Loucy (cell line): ENCODE data around the gene SPATA3.

Source experiments
- H2AFZ ChIP-seq: fragments of 200-600 bp; sonication (generic); 2 replicates; pipeline ENCODE4 v1.6.0; 2016; ENCODE audit warnings: antibody characterized with exemption, mild to moderate bottlenecking, low read length, moderate library complexity
- H3F3A ChIP-seq: fragments of 200-600 bp; 2 replicates; pipeline ENCODE4 v1.6.0; 2016; ENCODE audit warnings: antibody characterized with exemption, low read depth, mild to moderate bottlenecking
- H3K27me3 ChIP-seq: fragments of 200-600 bp; sonication (generic); 2 replicates; pipeline ENCODE4 v1.6.1; 2014; ENCODE audit warnings: low read length, mild to moderate bottlenecking; ENCODE audit not compliant: insufficient read depth, poor library complexity, severe bottlenecking
- H3K36me3 ChIP-seq: fragments of 200-600 bp; sonication (generic); 2 replicates; pipeline ENCODE4 v1.6.1; 2016; ENCODE audit warnings: low read length; ENCODE audit not compliant: insufficient read depth
- H3K4me1 ChIP-seq: fragments of 200-600 bp; sonication (generic); 2 replicates; pipeline ENCODE4 v1.5.1; 2014; ENCODE audit warnings: low read length, mild to moderate bottlenecking; ENCODE audit not compliant: insufficient read depth, poor library complexity, severe bottlenecking
- H3K4me2 ChIP-seq: fragments of 200-600 bp; sonication (generic); 2 replicates; pipeline ENCODE4 v1.6.0; 2014; ENCODE audit warnings: antibody characterized with exemption, low read length, low read depth, mild to moderate bottlenecking; ENCODE audit not compliant: poor library complexity, severe bottlenecking
- H3K4me3 ChIP-seq: fragments of 200-600 bp; sonication (generic); 2 replicates; pipeline ENCODE4 v1.5.1; 2014; ENCODE audit warnings: low read length, mild to moderate bottlenecking, mixed read lengths; ENCODE audit not compliant: poor library complexity, severe bottlenecking
- H3K79me2 ChIP-seq: fragments of 200-600 bp; sonication (generic); 2 replicates; pipeline ENCODE4 v1.6.1; 2014; ENCODE audit warnings: low read length; ENCODE audit not compliant: insufficient read depth
- H3K9ac ChIP-seq: fragments of 200-600 bp; sonication (generic); 2 replicates; pipeline ENCODE4 v1.6.0; 2014; ENCODE audit warnings: mild to moderate bottlenecking, low read depth, low read length, moderate library complexity; ENCODE audit not compliant: poor library complexity, severe bottlenecking
- H3K9me2 ChIP-seq: fragments of 200-600 bp; sonication (generic); replicated peaks from 2 replicates; pipeline ENCODE4 v1.6.1; 2016; ENCODE audit warnings: low read depth, low read length, mixed read lengths
- H3K9me3 ChIP-seq: fragments of 200-600 bp; sonication (generic); 2 replicates; pipeline ENCODE4 v1.6.1; 2014; ENCODE audit warnings: mild to moderate bottlenecking, antibody characterized with exemption, low read length, low read depth; ENCODE audit not compliant: insufficient read depth
- H4K20me1 ChIP-seq: fragments of 200-600 bp; sonication (generic); 2 replicates; pipeline ENCODE4 v1.6.0; 2014; ENCODE audit warnings: antibody characterized with exemption, low read length, mild to moderate bottlenecking; ENCODE audit not compliant: insufficient read depth, poor library complexity, severe bottlenecking
- EZH2phosphoT487 ChIP-seq: fragments of 200-600 bp; IDR thresholded peaks from 2 replicates; pipeline ENCODE4 v1.6.1; 2018; ENCODE audit warnings: antibody characterized with exemption, mild to moderate bottlenecking, moderate library complexity, borderline replicate concordance
- TF ChIP-seq, protein P1 (sequence below): fragments of 200-600 bp; sonication (generic); conservative IDR thresholded peaks from 2 replicates; pipeline ENCODE4 v1.5.1; 2014; ENCODE audit warnings: mild to moderate bottlenecking, antibody characterized with exemption, low read length

Gene SPATA3

DNA sequence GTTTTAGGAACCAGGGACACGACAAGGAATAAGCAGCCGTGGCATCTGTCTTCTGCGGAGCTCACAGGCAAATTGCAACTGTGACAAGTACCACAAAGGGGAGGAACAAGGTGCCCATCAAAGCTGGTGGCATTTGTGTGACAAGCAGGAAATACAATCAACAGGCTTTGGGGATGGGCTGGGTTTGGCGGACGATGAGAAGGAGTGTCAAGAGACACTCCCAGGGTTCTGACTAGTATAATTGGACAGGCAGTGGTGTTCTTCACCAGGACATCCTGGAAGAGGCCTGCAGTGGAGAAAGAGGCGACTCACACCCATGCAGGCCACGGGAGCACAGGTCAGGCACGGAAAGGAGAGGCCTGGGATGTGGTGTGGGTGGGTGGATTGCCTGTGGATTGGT lies 14.2 kb upstream of the SPATA3 start:
- Histone ChIP-seq H3K4me1 (peaks cover 22% of the 10 kb centered on the region), H3K79me2 (no peaks in the 10 kb centered on the region), H2AFZ (no peak overlapping the region; the same call in 1 of the 2 replicates), H3K36me3 (no peaks in the 10 kb centered on the region), H3K9me3 (no peaks in the 10 kb centered on the region), H3K9ac (no peak overlapping the region), H3K27me3 (no peaks in the 10 kb centered on the region), H3K9me2 (no peaks in the 10 kb centered on the region), H4K20me1 (no peaks in the 10 kb centered on the region), H3K4me3 (no peak overlapping the region), H3F3A (0 out of 2 replicates have a peak, but pooled peaks cover 2% of the 10 kb centered on the region), H3K4me2 (no peak overlapping the region)
- no peak for TF ChIP-seq EZH2phosphoT487
- TF ChIP-seq, protein P1, sequence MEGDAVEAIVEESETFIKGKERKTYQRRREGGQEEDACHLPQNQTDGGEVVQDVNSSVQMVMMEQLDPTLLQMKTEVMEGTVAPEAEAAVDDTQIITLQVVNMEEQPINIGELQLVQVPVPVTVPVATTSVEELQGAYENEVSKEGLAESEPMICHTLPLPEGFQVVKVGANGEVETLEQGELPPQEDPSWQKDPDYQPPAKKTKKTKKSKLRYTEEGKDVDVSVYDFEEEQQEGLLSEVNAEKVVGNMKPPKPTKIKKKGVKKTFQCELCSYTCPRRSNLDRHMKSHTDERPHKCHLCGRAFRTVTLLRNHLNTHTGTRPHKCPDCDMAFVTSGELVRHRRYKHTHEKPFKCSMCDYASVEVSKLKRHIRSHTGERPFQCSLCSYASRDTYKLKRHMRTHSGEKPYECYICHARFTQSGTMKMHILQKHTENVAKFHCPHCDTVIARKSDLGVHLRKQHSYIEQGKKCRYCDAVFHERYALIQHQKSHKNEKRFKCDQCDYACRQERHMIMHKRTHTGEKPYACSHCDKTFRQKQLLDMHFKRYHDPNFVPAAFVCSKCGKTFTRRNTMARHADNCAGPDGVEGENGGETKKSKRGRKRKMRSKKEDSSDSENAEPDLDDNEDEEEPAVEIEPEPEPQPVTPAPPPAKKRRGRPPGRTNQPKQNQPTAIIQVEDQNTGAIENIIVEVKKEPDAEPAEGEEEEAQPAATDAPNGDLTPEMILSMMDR, result no peak

DNA sequence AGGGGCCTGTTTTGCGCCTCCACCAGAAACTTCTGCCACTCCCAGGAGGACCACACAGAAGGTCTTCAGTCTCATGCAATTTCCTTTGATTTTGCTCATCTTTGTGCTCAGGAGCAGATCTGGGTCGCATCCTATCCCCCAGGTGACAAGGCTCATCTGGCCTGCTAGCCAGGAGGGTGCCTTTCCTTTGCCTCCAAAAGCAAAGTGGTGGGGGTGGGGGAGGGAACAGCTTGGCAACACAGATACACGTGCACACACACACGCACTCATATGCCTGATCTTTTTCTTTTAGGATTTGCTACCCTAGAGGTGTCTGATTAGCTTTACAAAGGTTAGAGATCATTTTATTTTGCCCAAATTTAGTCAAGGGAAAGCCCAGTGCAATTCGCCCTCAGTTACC lies 13.8 kb upstream of the SPATA3 start:
- Histone ChIP-seq H3K4me2 (no peak overlapping the region), H3K9me3 (no peaks in the 10 kb centered on the region), H2AFZ (no peak overlapping the region), H3F3A (0 out of 2 replicates have a peak, but pooled peaks cover 2% of the 10 kb centered on the region), H3K9me2 (no peaks in the 10 kb centered on the region), H3K27me3 (no peaks in the 10 kb centered on the region), H3K4me1 (peaks cover 22% of the 10 kb centered on the region), H3K4me3 (no peak overlapping the region), H3K36me3 (no peaks in the 10 kb centered on the region), H3K9ac (no peak overlapping the region), H3K79me2 (no peaks in the 10 kb centered on the region), H4K20me1 (no peaks in the 10 kb centered on the region)
- TF ChIP-seq, protein P1, result no peak
- no peak for TF ChIP-seq EZH2phosphoT487

DNA sequence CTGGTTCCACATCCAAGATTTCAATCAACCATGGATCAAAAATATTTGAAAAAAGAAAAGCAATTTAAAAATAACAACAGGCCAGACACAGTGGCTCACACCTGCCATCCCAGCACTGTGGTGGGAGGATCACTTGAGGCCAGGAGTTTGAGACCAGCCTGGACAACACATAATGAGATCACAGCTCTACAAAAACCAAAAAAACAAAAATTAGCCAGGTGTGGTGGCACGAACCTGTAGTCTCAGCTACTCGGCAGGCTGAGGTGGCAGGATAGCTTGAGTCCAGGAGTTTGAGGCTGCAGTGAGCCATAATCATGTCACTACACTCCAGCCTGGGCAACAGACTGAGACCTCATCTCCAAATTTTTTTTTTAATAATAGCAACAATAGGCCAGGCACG lies 13.4 kb upstream of the SPATA3 start:
- TF ChIP-seq EZH2phosphoT487, result no peak
- TF ChIP-seq, protein P1, result no peak
- H2AFZ ChIP-seq, result no peak overlapping the region
- H3K27me3 ChIP-seq, result no peaks in the 10 kb centered on the region
- H3K79me2 ChIP-seq, result no peaks in the 10 kb centered on the region
- H3K4me1 ChIP-seq, result peaks cover 18% of the 10 kb centered on the region
- H3K36me3 ChIP-seq, result no peaks in the 10 kb centered on the region
- H3K9me3 ChIP-seq, result no peaks in the 10 kb centered on the region
- no peak overlapping the region for H3K4me2 ChIP-seq
- H3K4me3 ChIP-seq, result no peak overlapping the region
- H3K9ac ChIP-seq, result no peak overlapping the region
- no peaks in the 10 kb centered on the region for H4K20me1 ChIP-seq
- H3F3A ChIP-seq, result no peaks in the 10 kb centered on the region
- no peaks in the 10 kb centered on the region for H3K9me2 ChIP-seq
